HFF-Myc (cell line): ENCODE data around the gene SLC6A11.

Experiments used
- DNase-seq: peaks from one replicate; pipeline ENCODE4 v3.0.0-alpha.2; 2011; ENCODE audit warnings: low read depth; ENCODE audit errors: extremely low read depth
- H3K4me3 ChIP-seq: replicated peaks from 2 replicates; pipeline ENCODE4 v1.5.1; 2011; ENCODE audit warnings: low read depth, mild to moderate bottlenecking, control low read depth, low read length
- TF ChIP-seq, protein P1 (sequence below): IDR thresholded peaks from 2 replicates; pipeline ENCODE4 v1.5.1; 2012; ENCODE audit warnings: mild to moderate bottlenecking, low read depth, low read length, control low read depth; ENCODE audit errors: missing control alignments

Gene SLC6A11

GRCh38 chr3:10889206-10889960 is 73.4 kb downstream of the SLC6A11 start:
- no peak overlapping the region for H3K4me3 ChIP-seq
- DNase-seq, result no peak
- TF ChIP-seq, protein P1, sequence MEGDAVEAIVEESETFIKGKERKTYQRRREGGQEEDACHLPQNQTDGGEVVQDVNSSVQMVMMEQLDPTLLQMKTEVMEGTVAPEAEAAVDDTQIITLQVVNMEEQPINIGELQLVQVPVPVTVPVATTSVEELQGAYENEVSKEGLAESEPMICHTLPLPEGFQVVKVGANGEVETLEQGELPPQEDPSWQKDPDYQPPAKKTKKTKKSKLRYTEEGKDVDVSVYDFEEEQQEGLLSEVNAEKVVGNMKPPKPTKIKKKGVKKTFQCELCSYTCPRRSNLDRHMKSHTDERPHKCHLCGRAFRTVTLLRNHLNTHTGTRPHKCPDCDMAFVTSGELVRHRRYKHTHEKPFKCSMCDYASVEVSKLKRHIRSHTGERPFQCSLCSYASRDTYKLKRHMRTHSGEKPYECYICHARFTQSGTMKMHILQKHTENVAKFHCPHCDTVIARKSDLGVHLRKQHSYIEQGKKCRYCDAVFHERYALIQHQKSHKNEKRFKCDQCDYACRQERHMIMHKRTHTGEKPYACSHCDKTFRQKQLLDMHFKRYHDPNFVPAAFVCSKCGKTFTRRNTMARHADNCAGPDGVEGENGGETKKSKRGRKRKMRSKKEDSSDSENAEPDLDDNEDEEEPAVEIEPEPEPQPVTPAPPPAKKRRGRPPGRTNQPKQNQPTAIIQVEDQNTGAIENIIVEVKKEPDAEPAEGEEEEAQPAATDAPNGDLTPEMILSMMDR, result no peak

- TF ChIP-seq, protein P1, result no peak
- no peak for DNase-seq
- H3K4me3 ChIP-seq, result no peak overlapping the region
These were observed 74.6 kb downstream of the SLC6A11 start for GRCh38 chr3:10890665-10891064.

- DNase-seq, result no peak
- TF ChIP-seq, protein P1, result no peak
- H3K4me3 ChIP-seq, result no peak overlapping the region
These were observed 76.6 kb downstream of the SLC6A11 start for GRCh38 chr3:10892622-10893021.

DNA sequence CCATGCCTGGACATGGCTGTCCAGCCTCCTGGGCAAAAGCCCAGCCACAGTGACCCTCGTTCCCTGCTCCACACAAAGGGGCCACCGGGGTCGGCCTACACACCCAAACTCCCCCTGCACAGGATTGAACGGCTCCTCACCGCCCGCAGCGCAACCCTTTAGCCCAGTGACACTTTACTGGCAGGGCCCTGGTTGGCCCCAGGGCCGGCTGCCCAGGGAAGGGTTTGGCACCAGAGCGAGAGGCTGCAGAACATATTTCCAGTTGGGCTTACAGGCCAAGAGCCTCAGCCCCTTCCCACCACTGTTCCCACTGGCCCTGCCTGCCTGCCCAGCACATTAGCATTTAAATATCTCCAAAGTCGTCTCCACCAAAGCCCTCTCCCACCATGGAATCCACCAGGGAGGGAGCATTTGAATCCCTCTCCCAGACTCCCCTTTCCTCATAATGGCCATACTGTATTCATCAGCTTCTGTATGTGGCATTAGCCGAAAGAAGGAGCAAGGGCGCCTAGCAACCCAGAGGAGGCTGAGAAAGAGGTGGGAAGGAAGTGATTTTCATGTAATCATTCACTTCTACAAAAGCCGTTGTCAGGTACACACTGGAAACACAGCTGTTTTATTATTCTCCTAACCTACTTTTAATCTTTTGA is 85.4 kb downstream of the SLC6A11 start:
- DNase-seq, result no peak
- H3K4me3 ChIP-seq, result no peak overlapping the region
- TF ChIP-seq, protein P1, result no peak

- TF ChIP-seq, protein P1, result no peak
- no peak for DNase-seq
- H3K4me3 ChIP-seq, result no peak overlapping the region
These were observed 91.2 kb downstream of the SLC6A11 start for GRCh38 chr3:10907262-10907661.

GRCh38 chr3:10910367-10910766 is 94.3 kb downstream of the SLC6A11 start:
- H3K4me3 ChIP-seq, result no peak overlapping the region
- DNase-seq, result no peak
- TF ChIP-seq, protein P1, result no peak
